C4-2B (cell line): Measurements from ENCODE around the gene RFWD3.

ENCODE experiments used
- ZFX ChIP-seq: fragments of 450-650 bp; IDR thresholded peaks from 2 replicates; pipeline ENCODE4 v1.6.1; 2017
- TF ChIP-seq, protein P1 (sequence below): fragments of 450-650 bp; conservative IDR thresholded peaks from 2 replicates; pipeline ENCODE4 v1.5.1; 2017; ENCODE audit warnings: mild to moderate bottlenecking

DNA sequence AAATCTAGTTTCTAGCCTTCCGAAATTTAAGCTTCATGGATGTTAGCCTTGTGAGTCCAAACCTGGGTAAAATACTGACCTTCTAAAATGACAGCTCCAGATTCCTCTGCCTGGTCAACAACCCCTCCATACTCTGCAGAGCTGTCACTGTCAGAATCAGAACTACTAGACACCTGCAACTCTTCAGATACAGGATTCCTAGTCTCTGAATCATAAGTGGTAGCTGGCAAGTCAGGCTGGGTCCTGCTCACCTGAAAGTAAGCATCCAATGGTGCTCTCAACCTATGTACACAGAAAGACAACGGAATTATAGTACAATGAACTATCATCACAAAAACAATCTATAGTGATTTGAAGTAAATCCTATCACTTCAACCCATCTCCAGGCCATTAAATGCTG is 14.8 kb downstream of the RFWD3 start:
- TF ChIP-seq, protein P1, sequence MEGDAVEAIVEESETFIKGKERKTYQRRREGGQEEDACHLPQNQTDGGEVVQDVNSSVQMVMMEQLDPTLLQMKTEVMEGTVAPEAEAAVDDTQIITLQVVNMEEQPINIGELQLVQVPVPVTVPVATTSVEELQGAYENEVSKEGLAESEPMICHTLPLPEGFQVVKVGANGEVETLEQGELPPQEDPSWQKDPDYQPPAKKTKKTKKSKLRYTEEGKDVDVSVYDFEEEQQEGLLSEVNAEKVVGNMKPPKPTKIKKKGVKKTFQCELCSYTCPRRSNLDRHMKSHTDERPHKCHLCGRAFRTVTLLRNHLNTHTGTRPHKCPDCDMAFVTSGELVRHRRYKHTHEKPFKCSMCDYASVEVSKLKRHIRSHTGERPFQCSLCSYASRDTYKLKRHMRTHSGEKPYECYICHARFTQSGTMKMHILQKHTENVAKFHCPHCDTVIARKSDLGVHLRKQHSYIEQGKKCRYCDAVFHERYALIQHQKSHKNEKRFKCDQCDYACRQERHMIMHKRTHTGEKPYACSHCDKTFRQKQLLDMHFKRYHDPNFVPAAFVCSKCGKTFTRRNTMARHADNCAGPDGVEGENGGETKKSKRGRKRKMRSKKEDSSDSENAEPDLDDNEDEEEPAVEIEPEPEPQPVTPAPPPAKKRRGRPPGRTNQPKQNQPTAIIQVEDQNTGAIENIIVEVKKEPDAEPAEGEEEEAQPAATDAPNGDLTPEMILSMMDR, result no peak
- no peak for TF ChIP-seq ZFX
